8988T (cell line): Measurements from ENCODE around the gene ASTN2.
"Not testable (repeated sequence)": the region's sequence is repeated elsewhere in the genome, so short reads cannot be mapped to it uniquely, and the experiment has no call there.

ENCODE experiments used
- DNase-seq: peaks from one replicate; pipeline ENCODE4 v3.0.0; 2011

The ASTN2 gene

DNA sequence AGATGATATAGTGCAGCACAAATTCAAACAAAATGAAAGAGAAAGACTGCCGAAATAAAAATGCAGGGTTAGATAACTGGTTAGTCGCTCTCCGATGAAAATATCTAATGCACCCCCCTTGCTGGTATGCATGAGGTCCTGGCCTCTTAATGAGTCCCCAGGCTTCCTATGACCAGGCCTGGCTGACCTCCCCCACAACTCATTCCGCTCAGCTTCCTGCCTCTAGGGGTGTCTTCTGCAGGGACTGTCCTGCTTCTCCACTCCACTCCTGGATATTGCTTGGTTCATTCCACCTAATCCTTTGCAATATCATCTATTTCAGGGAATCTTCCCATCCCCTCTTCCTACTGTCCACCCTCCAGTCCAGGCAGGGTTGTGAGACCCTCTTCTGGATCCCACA is 341.8 kb downstream of the ASTN2 start:
- no peak for DNase-seq

DNA sequence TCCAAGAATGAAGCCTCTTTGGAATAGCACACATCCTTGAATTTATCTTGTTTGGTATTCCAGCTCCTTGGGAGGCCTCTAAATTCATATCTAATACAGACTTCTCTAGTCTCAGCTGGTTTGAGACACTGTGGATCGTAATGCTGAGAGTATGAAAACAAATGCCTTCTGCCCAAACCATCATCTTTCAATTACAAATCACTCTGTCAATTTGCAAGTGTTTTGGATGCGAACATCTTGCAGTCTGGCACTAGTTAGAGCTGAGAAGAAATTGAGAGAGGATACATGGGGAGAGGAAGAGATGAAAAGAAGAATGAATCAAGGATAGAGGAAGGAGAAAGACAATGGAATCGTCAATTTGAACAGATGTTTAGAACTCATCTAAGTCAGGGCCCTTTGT is 342.6 kb downstream of the ASTN2 start:
- DNase-seq, result no peak

DNA sequence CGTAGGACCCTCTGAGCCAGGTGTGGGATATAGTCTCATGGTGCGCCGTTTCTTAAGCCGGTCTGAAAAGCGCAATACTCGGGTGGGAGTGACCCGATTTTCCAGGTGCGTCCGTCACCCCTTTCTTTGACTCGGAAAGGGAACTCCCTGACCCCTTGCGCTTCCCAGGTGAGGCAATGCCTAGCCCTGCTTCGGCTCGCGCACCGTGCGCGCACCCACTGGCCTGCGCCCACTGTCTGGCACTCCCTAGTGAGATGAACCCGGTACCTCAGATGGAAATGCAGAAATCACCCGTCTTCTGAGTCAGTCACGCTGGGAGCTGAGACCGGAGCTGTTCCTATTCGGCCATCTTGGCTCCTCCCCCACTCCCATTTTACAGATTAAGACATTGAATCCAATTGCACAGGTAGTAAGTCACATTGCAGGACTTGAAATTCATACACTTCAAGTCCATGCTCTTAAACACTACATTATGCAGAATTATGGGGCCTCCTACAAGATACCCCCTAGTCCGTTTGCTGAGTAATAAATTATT is 343.1 kb downstream of the ASTN2 start:
- not testable (repeated sequence) for DNase-seq

DNA sequence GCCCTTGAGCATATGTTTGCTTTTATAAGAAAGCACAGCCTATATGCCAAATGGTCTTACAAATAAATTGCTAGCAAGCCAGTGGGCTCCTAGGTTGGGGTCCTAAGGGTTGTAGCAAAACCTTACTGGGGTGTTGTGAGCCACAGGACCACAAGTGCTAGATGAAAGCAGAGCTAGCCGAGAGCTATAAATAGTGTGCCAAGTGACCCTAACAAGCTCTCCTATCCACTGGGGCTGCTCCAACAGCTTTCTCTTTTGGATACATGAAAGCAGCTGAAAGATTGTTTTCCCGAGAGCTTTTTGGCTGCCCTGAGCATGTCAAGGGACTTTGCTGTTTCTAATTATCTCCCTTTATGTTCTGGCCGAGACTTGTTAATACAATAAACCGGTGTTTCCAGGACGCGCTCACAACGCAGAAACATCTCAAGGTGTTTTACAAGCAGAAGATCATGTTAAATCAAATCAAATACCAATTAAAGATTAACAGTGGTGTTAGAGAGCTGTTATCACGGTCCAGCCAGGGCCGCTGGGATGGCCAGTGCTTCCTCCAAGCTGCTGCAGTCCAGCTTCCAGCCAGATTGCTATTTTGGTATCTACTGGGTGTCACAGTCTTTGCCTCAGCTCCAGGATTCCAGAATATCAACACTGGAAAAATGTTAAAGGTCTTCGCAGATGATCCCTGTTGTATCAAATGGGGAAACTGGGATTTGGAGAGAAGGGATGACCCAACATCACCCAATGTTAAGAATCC is 351.0 kb downstream of the ASTN2 start:
- DNase-seq, result no peak

DNA sequence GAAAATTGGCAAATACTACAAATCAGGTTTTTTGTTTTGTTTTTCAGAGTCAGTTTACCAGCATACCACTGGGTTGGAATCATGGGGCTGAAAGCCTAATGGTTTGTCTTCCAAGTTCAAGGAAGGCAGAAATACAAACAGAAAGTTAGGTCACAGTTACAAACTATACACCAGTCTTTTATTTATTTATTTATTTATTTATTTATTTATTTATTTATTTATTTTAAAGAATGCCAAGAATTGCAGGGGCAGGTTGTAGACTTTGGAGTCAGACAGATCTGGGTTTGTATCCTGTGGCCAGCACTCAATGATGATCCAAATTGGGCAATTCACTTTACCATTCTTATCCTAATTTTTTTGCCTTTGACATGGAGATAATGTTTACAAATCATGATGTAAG is 353.9 kb downstream of the ASTN2 start:
- DNase-seq, result no peak

DNA sequence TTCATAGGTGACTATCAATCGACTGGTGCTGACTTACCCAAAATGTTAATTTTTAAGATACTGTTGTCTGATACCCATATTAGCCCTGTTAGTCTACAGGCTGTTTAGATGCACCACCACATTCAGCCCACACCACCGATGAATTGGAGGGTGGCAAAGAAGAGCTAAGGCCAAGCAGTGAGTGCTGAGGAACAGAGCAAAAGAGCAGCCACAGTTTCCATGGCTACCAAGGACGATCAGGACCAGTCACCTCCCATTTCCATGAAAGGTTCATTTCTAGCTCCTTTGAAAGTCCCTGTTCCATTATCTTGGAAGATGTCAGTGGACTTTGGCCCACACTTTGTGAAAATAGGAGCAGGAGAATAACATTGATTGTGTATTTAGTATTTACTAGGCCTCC is 364.9 kb downstream of the ASTN2 start:
- no peak for DNase-seq

DNA sequence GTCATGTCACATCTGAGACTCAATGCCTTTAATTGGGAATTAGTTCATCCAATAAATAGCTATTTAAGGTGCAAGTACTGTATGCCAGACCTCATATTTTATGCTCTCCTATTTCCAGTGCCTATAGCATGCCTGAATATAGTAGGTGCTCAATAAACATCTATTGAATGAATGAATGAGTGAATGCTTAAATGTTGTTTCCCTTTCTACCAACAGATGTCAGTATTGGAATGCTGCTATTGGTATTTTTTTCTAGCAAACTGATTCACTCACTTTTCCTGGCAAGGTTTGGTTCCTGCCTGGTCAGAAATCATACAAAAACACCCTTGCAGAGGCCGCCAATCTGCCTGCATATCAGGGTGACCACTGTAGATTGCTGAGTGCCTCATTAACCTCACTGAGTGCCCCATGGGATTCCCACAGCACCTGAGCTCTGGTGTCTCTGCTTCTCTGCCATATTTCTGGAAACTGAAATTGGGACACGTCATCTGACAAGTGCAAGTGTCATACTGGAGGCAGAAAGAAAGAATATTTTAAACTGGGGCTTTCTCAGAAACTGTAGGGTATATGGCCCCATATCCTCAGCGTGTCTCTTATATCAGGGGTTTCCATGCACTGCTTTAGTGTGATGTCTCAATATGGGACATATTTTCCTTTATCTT is 368.1 kb downstream of the ASTN2 start:
- no peak for DNase-seq

DNA sequence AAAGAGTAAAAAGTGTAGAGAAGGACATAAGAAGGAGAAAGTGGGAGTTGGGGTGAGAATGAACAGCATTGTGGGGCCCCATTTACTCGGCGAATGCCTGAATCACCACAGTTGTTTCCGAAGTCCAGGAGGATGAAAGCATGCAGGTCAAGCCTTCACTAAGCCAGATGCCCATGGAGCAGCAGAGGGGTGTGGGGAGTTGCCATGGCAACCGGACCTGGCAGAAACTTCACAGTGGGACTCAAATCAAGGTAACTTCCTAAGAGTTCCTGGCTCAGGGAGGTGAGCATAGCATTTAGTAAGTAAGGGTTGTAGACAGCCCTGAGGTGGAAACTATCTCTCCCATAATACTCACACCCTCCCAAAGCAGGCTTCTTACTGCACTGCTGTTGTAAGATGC is 370.6 kb downstream of the ASTN2 start:
- no peak for DNase-seq

DNA sequence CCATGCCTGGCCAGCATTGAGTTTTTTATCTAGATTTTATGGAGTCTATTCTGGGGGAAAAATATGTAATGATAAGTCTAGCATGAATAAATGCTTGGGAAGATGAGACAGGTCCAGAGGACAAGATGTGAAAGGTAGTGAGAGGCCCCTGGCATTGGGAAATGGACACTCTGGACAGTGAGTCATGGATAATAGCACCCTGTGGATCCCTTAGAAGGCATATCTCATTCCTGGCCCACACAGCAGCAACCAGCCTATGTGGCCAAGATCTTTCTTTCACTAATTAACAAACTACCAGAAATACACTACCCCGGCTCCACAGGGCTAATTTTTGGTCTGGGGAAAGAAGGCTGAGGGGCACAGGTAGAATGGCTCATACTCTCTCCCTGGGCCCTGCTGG is 371.7 kb downstream of the ASTN2 start:
- DNase-seq, result no peak

DNA sequence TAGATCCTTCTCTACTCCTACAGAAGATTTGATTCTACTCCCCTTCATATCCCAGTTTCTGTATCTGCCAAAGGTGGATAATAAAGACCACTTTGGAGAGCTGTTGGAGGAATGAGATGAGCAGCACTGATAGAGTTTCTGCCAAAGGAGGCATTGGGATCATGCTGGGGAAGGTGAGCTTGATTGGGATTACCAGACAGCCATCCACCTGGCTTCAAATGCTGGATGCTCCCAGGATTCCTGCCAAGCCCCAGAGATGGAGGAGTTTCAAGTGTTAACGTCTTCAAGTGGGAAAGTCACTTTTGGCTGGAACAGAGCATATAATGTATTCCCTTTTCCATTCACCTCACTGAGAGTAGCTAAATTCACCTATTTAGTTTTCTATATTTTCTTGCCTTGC is 379.3 kb downstream of the ASTN2 start:
- no peak for DNase-seq

DNA sequence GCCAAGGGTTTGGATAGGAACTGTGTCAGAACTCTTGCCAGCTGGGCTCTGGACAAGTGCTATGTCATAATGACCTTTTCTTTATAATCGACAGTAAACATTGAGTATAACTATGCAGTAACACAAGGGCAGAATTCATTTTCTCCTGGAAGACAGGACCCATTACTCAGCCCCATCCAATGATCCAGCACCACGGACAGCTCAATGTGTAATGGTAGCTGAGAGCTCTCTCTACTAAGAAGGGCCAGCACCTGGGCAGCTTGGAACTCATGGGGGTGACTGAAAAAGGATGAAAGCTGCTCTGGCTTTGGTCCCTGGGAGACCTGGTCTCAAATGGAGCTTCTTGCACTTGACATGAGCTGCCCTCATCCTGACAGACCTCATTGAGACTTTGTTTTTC is 380.0 kb downstream of the ASTN2 start:
- DNase-seq, result no peak

DNA sequence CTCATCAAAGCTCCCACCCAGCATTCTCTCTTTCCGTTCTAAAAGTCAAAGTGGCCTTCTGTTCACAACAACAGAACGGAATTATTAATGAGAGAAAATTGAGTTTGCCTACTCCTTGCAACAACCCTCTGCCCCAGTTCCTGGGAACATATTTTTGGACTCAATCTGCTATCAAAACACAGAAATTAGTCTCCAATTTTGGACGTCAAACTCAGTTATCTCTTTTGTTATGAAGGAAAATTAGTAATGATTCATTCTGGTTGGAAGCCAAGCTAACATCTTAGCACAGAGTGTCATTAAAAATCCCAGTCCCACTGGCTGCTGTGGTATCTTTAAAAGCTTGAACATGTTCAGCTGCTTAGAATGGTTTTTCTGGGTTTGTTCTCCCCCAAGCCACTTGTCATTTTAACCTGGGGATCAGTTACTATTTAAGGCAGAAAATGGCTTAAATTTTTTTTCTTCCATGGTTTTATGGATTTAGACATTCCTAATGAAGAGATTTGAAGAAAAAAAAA is 384.5 kb downstream of the ASTN2 start:
- DNase-seq, result no peak

DNA sequence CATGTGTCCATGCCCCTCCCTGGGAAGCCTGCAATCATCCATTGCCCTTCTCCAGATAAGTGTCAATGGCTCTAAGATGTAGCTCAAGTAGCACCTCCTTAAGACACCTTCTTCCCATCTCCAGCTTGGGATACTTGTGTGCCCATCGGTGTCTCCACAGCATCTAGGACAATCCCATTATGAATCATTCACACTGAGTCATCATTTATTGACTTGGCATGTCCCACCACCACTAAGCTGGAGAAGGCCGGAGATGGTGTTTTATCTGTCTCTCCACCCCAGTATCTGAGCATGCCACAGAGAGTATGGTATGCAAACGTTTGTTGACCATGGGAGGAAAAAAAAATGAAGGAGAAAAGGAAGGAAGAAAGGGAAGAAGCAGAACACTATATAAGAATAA is 385.5 kb downstream of the ASTN2 start:
- no peak for DNase-seq

DNA sequence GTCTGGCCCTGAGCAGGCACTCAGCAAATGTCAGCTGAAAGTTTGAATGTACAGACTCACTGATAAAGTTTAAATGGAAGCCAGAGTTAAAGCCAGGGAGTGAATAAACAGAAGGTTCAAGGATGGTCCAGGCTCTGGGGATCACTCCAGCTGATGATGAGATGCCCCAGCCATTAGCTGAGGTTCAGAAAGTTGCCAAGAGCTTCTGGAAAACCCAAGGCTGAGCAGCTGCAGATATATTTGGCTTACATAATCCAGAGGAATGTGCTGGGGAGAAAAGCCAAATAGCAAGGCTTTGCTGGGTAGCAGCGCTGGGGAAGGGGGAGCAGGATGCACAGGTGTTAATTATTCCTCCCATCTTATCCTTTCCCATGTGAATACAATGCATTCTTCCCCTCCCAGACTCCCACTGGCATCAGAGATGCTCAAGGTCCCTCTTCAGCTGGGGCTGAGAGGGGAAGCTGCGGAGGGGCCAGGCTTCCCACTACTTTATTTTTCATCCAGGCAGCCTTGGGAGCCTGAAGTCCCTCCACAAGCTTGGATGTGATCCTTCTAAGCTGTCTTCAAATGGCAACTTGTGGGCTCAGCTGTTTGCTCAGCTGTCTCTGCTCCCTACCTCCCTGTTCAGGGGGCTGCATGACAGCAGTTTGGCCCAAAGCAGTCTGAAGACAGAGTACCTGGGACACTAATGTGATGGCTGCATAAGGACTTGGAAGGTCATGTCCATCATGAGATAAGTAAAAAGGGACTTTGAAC is 386.6 kb downstream of the ASTN2 start:
- DNase-seq, result no peak

DNA sequence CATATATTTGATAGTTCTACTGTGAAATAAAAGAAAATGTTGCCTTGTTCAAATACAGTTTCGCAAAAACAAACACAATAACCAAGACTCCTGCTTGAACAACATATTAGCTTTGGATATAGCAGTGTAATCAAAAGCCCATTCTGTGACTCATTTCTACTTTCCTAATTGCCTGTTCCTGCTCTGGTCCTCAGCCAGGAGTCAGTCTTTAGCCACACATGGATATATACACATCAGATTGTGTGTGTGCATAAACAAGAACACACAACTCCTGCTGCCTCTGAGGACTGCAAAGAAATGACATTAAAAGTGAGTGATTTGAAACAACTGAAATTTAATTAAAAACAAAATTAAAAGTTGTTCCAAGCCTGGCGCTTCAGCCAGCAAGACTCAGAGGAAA is 393.0 kb downstream of the ASTN2 start:
- no peak for DNase-seq

DNA sequence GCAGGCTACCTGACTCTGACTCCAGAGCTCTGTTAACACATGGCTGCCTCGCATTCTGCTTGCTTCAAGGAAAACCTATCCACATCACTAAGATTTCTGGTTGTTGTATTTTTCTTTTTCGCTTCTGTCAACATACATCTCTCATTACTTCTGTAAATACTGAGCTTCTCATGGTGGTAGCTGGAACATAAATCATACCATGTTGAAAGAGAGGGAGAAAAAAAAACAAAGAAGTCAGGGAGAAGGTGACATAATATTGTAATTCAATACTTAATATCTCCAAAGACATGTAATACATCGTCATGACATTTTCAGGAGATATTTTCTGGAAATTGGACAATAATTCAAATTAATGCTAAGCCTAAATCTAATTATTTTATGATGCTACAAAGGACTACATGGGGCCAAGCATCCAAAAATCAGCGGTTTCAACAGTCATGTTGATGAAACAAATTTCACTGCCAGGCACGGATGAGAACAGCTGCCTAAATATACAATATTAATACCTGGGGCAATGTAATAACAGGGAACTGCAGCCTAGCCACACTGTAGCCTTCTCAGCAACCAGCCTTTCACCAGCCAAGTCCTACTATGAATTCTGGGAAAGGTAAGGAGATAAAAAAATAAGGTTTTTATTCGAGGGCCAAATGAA is 395.8 kb downstream of the ASTN2 start:
- DNase-seq, result no peak

DNA sequence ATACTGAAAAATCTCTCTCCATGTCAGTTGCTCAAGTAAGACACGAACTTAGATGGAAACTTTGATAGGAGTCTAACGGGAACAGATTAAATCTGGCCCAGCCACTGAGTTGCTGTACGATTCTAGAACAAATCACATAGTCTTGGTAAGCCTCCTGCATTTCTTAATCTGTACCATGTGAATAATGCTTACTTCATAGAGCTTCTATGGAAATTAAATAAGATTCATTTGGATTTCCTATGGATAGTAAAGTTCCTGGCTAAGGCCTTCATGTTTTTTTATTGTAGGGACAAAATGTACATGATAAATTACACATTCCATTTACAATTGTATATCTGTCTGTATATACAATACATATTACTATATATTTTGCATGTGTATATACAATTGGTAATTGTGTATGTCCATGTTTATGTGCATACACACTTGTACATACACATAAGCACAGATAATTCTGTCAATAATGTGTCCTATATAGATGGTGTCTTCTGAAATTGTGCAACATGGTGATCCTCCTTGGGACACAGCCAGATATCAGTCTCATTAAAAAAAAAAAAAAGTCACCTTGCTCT is 397.4 kb downstream of the ASTN2 start:
- DNase-seq, result no peak

DNA sequence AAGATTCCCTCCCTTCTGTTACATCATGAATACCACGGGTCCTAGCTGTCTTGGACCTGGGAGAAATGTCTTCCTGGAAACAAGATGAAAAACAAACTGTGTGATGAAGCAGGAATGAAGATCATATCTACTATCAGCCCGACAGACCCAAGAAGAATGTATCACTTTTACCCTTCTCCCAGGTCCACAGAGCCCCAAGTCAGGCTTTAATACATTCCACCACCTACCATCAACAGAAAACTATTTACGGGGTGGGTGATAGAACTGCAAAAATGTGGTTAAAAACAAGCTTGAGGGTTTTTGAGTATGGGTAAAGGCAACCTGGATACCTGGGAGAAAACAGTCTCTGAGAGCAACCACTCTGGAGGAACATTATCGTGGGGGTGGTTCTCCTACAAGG is 400.8 kb downstream of the ASTN2 start:
- DNase-seq, result no peak

DNA sequence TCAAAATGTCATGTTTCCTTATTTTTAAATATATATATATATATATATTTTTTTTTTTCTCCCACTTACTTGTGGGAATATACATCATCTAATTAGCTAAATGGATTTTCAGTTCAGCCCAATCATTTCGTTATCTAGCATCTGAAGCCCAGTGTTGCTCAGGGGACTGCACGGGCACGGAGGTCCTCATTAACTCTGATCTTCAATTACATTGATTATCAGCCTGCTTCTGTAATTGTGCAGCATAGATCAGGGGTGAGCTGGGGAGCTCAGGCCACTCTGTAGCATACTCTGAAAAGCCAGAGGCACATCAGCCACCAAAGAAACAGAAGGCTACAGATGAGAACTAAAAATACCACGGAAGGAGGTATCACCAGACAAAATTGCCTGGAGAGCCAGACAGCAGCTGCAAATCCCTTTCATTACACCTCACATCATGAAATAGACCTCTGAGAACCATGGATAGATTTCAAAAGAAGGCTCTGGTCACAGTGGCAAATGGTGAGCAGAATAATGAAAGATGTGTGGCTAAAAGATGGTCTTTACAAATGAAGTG is 401.3 kb downstream of the ASTN2 start:
- no peak for DNase-seq

DNA sequence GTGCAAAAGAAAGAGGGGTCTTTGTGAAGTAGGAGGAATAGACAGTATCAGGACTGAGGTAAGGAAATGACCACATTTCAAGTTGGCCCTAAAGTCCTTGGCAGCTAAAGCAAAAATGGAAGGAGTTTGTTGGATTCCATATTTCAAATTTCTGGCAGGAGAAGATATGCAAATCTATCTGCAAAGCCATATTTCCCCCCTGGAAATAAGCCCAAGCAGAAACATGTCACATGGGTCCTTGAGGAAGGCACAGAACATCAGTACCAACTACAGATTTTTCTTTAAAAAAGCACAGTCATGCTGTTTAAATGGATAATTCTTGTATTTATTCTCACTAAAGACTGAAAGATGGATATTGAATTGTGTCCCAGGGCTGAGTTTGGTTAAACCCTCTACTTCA is 404.8 kb downstream of the ASTN2 start:
- DNase-seq, result no peak

DNA sequence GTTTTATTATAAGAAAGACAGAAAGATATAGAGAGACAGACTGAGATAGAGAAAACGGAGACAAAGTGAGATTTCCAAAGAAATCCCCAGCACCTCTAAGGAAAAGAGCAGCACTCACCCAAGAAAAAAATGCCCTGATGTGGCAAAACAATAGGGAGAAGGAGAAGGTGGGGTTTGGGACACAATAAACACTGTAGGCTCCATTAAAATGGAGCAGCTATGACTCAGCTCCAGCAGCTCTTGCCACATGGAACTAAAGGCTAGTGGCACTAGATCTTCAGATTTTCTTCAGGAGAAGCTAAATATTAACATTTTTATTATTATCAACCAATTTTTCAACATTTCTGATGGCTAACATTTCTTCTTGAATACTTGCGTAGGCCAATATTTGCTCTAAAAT is 406.0 kb downstream of the ASTN2 start:
- no peak for DNase-seq

DNA sequence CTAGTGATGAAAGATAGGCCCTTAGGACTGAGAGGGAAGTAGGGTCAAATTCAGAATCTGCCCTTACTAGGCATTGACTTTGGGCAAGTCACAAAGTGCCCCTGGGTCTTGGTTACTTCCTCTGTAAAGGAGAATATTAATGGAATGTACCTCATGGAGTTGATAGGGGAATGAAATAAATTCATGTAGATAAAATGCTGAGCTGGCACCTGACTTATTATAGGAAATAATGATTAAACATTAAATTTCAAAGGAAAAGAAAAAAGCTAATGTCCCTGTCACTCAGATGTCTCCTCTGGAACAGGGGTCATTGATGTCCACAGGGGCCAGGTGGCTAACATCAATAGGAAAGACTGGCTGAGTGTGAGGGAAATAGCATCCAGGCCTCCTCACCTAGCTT is 406.4 kb downstream of the ASTN2 start:
- DNase-seq, result no peak
